SKM-1 treated with dmso at 0.1 percent for 144 hours (cell line): ENCODE measurements around the gene TLK1.
"Not testable (repeated sequence)": the region's sequence is repeated elsewhere in the genome, so short reads cannot be mapped to it uniquely, and the experiment has no call there.

Source experiments
- DNase-seq: peaks from one replicate; lab custom pipeline; 2025; ENCODE audit not compliant: unreplicated experiment; lab: John Stamatoyannopoulos, UW

Gene TLK1

DNA sequence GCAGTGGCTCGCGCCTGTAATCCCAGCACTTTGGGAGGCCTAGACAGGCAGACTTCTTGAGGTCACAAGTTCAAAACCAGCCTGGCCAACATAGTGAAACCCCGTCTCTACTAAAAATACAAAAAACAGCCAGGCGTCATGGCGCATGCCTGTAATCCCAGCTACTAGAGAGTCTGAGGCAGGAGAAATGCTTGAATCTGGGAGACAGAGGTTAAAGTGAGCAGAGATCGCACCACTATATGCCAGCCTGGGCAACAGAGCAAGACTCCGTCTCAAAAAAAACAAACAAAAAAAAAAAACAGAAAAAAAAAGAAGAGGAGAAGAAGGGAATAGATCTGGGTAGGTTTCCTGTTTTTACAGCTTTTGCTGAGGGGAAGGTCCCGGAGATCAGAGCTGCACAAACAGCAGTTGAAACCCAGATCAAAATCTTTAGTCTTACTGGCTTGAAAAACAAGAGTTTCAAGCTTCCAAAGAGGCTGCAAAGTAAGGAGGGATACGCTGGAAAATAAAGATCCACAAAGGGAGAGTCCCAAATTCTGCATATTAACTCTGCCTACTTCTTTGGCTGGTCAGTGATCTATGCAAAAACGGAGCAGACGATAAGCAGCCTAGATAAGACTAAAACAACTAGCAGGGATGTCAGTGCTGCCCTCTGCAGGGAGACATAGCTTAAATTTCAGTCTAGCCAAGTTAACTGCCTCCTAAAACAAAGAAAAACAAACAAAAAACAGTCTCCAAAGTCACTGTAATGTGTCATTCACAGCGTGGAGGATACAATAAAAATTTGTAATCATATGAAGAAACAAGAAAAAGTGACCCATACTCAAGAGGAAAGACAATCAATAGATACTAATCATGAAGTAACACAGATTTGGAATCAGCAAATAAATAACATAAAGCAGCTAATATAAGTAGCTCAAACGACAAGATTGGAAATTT, 74.1 kb downstream of the TLK1 start:
- DNase-seq = peak; percentile 18

DNA sequence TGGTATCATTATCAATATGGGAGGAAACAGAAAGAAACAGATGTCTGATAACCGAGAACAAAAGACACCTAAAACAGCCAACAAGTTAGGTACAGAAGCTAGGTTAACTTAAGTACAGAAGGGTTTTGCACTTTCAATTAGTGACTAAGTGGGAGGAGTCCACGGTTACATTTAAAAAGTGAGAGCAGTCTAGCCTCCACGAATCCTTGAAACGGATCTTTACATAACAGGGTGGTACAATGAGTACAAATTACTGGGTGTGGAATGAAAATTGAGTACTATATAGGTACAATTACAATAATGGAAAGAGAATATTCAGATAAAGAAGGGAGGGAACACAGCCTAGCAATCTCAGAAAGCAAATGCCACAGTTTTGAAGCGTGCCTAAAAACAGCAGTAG, 76.6 kb downstream of the TLK1 start:
- no peak for DNase-seq

DNA sequence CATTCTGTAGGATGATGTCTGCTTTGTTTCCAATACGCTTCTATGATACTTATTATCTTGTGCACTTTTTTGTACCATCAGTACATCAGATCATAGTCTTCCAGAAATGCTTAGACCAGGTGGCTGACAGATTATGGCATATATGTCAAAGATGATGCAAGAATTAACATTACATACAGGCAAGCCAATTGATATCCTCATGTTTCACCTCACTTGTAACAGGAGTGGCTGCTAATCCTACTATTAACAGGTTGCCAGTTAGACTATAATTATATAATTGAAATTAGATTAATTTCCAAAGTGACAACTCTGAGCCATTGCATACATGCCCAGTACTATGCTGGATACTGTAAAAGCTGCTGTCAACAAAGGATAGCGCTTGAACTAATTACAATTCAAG, 77.2 kb downstream of the TLK1 start:
- DNase-seq = no peak

DNA sequence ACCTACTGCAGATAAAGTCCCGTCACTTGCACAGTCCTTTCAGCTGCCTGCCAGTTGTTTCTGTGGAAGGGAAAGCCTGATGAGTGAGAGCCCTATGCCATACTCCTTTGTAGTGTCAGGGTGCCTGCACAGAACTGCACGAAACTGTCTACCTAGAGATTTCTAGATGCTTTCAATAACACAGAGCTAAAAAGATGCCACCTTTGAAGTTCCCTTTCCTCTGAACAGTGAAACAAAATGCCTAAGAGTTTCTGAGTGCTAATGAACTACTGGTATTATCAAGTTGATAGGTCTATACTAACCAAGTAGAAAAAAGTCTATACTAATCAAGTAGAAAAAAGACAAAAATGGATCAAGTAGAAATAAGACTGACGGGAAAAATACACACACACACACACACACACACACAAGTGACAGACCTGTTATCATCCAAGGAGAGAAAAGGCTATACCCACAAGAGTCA, 79.0 kb downstream of the TLK1 start:
- no peak for DNase-seq

DNA sequence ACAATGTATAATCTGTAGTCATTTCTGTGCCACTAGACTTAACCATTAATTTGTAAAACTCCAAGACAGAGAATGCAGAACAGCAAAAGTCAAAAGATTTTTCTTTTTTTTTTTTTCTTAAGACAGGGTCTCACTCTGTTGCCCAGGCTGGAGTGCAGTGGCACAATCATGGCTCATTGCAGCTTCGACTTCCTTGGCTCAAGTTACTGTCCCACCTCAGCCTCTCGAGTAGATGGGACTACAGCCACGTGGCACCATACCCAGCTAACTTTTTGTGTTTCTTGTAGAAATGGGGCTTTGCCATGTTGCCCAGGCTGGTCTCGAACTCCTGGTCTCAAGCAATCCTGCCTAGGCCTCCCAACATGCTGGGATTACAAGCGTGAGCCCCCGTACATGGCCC, 80.1 kb downstream of the TLK1 start:
- no peak for DNase-seq

DNA sequence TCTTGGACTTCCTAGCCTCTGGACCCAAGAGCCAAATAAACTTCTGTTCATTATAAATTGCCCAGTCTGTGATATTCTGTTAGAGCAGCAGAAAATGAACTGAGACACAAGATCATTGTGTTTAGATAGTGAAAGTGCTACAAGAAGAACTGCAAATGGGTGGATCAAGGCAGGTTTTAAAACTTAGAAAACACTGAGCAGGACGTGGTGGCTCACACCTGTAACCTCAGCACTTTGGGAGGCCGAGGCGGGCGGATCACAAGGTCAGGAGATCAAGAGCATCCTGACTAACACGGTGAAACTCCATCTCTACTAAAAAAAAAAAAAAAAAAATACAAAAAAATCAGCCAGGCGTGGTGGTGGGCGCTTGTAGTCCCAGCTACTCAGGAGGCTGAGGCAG, 84.3 kb downstream of the TLK1 start:
- not testable (repeated sequence) for DNase-seq

DNA sequence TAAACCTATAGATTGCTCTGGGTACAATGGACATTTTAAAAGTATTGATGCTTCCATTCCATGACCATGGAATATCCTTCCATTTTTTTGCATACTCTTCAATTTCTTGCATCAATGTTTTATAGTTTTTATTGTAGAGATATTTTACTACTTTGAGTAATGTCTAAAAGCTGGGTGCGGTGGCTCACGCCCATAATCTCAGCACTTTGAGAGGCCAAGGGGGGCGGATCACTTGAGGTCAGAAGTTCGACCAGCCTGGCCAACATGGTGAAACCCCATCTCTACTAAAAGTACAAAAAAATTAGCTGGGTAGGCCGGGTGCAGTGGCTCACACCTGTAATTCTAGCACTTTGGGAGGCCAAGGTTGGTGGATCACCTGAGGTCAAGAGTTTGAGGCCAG, 88.5 kb downstream of the TLK1 start:
- DNase-seq = no peak

DNA sequence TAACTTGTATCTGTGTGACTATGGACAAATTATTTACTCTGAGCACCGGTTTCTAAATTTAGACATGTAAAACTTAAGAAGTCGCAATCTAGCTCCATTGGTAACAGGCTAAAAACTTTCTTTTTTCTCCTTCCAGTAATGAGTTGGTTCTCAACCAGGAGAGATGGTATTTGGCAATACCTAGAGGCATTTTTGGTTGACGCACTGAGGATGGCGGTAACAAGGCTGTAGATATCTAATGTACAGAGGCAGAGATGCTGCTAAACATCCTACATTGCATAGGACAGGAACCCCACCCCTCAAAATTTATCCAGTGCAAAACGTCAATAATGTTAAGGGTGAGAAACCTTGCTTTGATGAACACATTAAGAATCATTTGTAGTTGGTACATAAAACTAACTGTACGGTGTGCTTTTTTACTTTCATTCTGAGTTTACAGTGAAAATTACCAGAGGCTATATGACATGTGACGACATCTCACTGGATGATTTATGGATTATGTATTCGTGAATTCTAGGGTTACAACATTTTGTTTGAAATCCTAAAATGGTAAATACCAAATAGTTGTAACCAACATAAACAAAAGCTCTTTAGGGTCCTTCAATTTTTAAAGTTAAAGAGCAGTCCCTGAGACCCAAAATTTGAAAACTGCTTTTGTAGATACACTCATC, 91.3 kb downstream of the TLK1 start:
- DNase-seq = no peak

DNA sequence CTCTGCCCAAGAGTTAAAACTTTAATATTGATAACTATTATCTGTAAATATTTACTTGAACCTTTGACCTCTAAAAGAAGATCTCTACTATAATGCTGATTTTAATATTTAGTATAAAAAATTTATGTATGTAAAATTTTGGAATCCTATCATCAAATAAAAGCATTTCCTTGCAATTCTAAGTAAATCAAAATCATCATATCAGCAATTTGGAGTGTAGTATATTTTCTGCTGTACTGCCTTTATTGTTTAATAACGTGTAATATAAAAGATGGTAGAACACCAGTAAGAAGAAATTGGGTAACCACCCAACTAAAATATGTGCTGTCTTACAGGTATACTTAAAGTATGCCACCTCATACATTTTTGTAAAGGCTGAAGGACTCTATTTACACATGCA, 94.6 kb downstream of the TLK1 start:
- DNase-seq = no peak

DNA sequence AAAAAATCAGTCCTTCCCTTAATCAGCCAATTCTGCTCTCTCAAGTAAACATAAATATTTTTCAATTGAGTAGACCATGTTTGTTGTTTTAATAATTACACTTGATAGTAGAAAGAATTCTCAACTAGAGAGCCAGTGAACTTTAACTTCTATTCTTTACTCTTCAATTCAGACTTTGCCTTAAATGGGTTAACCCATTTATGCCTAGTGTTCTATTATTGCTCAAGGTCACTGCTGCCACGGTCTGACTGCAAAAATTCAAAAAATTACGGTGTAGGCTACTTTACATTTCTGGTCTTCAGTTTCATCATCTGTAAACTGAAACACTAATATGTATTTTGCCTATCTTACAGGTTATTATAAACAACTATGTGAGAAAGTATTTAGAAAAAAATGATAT, 103.1 kb downstream of the TLK1 start:
- DNase-seq = no peak

DNA sequence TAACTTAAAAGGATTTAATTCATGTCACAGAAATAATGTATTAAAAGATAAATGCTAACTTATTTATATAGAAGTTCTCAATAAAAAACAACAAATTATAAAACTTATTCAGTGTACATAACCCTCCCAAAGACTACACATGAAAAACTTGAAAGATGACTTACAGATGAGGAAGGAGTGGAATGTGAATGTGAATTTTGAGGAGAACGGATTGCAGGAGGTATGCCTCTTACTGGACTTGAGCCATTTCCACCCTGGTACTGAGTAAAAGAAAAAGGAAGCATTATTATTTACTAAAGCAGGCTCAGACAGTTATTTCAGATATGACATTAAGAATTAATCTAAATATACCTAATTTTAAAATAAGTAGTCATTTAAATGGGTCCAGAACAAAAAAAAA, 104.4 kb downstream of the TLK1 start:
- DNase-seq = no peak

DNA sequence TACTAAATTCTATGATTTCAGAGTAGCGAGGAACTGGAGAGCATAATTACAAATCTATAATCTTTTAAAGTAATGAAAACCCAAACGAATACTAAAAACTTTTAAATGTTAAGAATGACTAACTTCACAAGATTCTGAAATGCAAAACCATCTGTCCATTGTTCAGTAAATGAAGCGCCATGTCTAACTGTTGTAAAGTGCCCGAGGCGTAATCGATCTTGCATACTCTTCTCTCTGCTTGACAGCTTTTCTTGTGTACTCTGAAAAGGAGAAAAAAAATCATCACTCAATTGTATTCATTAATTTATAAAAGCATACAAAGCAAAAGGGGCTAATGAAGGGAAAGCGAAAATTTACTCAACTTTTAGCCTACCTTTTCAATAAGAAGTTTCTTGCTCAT, 111.0 kb downstream of the TLK1 start:
- DNase-seq = no peak

DNA sequence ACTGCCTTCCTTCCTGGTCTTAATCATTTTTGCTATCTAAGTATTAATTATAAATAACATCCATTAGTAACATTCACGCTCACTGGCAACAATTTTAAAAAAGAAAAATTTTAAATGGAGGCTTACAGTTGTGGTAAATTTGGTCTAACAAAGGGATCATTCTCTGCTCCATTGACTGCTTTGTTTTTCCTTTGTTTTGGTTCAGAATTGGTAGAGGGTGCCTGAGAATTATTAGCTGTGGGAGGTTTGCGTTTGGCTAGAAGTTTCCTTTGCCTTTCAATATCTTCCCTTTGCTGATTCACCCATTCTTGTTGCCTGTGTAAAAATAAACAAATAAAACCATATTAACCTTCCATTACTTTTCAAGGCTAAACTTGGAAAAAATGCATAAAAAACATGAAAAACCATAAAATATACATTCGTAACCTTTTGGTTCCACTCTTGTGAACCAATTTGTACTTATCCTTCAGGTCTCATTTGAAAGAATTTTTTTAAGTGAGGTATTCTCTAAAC, 114.6 kb downstream of the TLK1 start:
- no peak for DNase-seq

DNA sequence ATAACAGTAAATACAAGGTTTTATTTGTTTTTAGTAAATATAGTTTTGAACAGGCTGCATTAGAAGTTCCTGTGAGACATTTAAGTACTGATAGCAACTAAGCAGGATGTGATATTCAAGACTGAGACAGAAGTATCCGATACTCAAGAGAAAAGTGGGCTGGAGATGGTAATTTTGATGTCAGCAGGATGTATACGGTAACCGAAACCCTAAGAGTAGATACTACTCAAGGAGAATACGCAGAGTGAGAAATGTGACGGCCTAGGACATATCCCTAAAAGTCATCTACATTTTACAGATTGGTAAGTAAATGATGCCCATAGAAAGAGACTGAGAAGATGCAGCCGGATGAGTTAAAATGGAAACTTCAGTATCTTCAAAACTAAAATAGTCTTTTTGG, 116.3 kb downstream of the TLK1 start:
- DNase-seq = no peak

DNA sequence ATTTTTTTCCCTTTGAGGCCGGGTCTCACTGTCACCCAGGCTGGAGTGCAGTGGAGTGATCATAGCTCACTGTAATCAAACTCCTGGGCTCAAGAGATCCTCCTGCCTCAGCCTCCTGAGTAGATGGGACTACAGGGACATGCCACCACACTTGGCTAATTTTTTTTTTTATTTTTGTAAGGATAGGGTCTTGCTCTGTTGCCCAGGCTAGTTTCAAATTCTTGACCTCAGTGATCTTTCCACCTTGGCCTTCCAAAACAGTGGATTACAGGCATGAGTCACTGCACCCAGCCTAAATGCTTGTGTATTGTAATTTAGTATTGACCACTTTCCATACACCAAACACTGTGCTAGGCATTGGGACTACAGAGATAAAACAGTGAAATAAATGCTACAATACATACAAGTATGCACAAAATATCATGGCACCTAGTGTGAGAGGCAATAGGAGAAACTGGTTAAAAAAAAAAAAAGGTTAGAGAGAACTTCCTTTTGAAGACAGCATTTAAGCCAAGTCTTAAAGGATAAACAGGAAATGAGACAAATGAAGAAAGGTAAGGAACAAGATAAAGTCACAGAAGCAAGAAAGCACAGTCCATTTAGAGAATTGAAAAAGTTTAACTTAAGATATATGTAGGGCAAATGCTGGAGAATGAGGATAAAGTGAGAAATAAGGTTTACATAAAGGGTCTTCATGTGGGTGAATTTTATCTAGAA, 118.3 kb downstream of the TLK1 start:
- DNase-seq = no peak

DNA sequence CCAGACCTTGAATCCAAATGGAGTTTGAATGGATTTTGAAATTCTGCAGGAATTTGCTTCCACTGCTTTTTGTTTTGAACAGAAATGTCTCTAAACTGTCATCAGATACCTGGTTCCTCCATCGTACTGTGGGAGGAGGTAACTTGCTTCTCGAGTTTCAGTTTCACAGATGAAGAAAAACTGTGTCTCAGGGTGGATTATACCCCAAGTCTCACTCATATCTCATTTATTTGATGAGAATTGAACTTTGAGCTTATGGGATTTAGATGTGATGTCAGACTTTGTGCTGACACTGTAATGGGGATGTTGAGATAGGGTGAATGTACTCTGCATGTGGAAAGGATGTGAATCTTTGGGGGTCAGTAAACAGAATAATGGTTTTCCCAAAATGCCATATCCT, 124.2 kb downstream of the TLK1 start:
- no peak for DNase-seq

DNA sequence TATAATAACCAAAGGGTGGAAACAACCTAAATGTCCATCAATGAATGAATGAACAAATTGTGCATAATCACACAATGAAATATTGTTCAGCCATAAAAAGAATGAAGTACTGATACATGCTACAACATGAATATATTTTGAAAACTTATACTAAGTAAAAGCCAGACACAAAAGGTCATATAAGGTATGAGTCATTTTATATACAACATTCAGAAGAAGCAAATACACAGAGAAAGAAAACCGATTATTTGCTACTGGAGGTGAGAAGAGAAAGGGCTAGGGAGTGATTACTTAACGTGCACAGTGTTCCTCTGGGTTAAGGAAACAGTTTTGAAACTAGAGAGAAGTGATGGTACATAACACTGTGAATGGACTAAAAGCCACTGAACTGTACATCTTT, 126.4 kb downstream of the TLK1 start:
- DNase-seq = no peak

DNA sequence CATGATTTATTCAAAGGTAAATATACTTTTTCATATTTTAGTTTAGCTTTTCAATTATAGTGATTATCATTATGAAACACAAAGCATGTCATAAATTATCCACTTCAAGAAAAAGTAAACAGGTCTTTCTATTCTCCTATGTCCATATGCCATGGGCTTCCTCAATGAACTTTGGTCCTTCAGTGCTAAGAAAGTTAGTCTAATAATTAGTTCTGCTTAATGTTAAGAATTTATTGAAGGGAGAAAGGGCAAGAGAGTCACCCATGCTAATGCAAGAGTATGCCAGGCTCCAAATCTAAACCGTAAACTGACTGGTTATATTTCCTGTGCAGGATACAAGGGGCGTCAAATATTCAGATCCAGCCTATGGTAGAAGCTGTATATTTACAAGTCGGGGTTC, 135.5 kb downstream of the TLK1 start:
- DNase-seq = no peak

DNA sequence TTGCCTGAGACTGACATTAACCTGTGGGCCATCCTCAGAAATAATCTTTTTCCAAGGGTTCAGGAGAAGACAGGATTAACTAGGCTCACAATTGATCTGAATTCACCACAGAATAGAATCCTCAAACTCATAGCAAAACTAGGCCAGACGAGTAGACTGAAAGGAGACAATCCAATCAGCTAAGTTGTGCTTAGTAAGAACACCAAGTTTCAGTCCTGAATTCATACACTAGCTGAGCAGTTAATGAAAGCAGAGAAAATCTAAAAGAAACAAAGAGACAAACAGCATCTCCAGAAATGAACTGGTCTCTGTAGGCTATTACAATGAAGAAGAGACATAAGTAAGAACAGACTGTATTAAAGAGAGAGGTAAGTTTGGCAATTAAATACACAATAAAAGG, 142.2 kb downstream of the TLK1 start:
- DNase-seq = no peak

DNA sequence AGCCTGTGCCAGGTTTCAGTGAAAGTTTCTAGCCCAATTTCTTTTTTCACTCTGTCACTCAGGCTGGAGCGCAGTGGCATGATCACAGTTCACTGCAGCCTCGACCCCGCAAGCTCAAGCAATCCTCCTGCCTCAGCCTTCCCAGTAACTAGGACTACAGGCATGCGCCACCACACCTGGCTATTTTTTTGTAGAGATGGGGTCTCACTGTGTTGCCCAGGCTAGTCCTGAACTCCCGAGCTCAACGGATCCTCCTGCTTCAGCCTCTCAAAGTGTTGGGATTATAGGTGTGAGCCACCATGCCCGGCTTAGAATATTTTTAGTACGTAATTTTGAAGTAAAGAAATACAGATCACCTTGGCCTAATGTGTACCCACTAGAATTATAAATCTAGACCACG, 144.6 kb downstream of the TLK1 start:
- no peak for DNase-seq

DNA sequence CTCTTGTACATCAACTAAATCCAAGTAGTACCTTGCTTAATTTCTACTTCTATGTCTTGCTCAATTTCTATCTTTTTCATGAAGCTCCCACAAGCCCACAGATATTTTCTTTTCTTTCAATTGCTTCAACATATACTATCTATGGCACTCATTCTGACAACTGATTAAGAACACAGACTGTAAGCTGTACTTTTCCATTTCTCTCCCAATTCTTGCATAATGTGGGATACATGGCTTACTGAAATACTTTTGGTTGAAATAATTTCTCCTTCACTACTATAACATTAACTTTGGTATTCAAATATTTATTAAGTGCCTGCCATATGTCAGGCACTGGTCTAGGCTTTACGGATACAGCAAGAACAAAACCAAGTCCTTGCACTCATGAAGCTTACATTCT, 146.8 kb downstream of the TLK1 start:
- no peak for DNase-seq

DNA sequence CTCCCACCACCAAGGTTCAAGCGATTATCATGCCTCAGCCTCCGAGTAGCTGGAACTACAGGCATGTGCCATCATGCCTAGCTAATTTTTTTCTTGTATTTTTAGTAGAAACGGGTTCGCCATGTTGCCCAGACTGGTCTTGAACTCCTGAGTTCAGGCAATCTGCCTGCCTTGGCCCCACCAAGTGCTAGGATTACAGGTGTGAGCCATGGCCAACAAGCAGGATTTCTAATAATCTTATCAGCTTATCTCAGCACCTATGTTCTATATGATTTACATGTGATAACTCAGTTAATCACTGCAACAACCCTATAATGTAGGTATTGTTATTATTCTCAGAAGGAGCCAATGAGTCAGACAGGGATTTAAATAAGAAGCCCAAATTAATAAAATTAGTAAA, 151.3 kb downstream of the TLK1 start:
- no peak for DNase-seq
